GM19025 (cell line): ENCODE data around the gene TMEM108.
A peak's percentile ranks its signal among the peaks of the same experiment; 100 is the strongest.

Experiments used
- ATAC-seq: cut with Tn5 transposase; IDR thresholded peaks from one replicate; pipeline ENCODE4 v1.9.1; 2021; ENCODE audit warnings: mild to moderate bottlenecking, low read depth, moderate library complexity; ENCODE audit not compliant: unreplicated experiment

The TMEM108 gene

DNA sequence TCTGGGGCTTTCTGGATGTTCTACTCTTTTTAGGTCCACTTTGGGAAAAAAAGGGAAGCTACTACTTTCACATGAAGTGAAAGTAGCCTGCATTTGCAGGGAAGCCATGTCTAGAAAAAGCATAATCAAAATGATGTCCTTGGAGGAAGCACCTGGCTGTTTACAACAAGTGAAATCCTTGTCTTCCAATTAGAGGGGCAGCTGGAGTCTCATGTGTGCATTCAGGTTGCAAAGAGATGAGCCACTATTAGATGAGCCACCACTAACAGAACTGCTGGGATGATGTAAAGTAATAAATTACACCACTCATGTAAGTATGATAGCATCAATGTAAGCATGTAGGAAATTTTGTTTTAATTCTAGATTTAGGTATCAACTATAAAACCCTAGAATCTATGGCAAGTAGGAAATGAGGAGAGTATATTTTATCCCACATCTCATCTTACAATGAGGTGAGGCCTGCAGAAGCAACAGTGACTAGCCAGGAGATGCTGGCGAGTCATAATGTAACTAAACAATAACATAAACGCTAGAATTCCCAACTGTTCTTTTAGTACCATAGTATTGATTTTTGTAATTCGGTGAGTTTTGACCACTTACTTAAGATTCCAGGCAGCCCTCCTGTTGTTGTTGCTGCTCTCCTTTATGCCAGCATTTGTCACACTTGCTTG is 75.9 kb downstream of the TMEM108 start:
- no peak for ATAC-seq

DNA sequence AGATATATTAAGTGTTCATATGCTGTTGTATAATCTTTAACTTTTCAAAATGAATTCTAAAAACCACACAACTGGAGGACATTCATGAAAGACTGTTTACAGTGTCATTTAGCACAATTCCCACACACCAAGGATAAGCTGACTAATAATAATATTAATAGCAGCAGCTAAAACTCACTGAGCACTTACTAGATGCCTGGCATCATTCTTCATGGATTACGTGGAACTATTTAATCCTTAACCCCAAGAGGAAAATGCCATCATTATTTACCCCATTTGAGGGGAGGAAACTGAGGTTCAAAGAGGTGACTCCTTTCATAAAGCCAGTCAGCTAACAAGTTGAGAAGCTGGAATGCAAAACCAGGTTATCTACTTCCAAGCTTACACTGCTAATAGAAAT is 77.0 kb downstream of the TMEM108 start:
- no peak for ATAC-seq

GRCh38 chr3:133117342-133117741 is 79.2 kb downstream of the TMEM108 start:
- no peak for ATAC-seq

- ATAC-seq, result no peak
Observed at GRCh38 chr3:133119176-133119575, 81.0 kb downstream of the TMEM108 start.

DNA sequence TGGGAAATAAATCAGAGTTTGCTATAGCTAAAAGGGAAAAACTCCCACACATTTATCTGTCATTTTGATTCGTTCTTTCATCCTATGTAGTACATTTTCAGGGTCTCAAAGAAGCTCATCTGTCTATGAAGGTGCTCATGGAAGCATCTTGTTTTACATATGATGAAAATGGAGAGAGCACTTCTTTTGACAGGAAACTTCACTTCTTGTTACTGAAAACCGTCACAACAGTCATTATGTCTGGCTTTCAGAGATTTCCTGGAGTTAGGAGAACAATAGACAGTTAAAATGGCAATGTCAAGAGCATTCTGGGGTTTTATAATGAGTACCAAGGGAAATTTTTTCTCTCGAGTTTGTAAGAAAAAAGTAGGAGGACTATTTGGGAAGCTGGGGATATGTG is 83.3 kb downstream of the TMEM108 start:
- ATAC-seq, result no peak

DNA sequence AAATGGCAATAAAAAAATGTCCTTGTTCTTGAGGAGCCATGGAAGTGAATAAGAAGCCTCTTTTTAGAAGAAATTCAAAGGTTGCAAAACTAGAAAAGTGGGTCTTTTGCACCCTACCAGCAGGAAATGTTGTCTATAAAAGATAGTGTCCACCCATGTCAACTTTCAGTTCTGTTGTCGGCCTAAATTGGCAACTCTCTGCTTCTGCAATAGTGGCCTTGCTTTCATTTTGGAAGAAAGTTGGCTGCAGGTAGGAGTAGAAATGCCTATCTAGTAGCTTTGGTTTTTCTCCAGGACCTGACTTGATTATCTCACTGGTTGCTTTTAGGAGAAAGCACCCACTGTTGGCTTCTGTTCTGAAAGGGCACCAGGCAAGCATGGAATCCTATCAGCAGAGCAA is 85.4 kb downstream of the TMEM108 start:
- no peak for ATAC-seq

- ATAC-seq, result no peak
Observed at GRCh38 chr3:133124511-133124910, 86.3 kb downstream of the TMEM108 start.

GRCh38 chr3:133125171-133125570 is 87.0 kb downstream of the TMEM108 start:
- ATAC-seq, result no peak

- no peak for ATAC-seq
Observed at GRCh38 chr3:133125802-133126201, 87.6 kb downstream of the TMEM108 start.

GRCh38 chr3:133127381-133127780 is 89.2 kb downstream of the TMEM108 start:
- ATAC-seq, result no peak

DNA sequence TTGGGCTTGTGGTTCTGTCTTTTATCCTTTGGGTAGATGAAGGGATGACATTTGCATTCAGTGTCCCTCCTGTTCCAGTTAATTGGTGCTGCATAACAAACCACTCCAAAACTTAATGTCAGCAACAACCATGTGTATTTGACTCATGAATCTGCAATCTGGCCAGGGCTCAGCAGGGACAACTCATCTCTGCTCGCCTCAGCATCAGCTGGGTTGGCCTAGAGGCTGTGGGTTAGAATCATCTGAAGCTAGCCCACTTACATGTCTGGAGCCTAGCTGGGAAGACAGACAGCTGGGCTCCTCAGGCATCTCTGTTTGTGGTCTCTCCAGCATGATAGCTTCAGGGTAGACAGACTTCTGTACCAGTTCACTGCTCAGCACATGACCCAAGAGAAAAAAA is 92.0 kb downstream of the TMEM108 start:
- no peak for ATAC-seq

DNA sequence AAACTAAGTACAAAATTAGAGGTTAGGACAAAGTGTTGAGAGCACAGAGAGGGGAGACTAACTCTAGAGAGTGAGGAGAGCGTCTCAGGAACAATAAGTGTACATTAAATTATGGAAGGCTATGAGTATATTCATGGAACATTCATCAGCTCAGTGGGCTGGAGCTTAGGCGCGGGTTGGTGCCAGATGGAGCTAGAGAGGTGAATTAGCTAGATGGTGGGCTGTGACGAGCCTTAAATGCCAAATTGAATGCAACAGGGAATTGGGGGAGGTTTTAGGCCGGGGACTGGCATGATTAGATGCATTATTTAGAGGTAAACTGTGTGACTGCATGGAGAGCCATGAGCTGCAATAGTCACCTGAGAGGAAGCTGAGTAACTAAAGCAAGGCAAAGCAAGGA is 97.1 kb downstream of the TMEM108 start:
- ATAC-seq, result no peak

DNA sequence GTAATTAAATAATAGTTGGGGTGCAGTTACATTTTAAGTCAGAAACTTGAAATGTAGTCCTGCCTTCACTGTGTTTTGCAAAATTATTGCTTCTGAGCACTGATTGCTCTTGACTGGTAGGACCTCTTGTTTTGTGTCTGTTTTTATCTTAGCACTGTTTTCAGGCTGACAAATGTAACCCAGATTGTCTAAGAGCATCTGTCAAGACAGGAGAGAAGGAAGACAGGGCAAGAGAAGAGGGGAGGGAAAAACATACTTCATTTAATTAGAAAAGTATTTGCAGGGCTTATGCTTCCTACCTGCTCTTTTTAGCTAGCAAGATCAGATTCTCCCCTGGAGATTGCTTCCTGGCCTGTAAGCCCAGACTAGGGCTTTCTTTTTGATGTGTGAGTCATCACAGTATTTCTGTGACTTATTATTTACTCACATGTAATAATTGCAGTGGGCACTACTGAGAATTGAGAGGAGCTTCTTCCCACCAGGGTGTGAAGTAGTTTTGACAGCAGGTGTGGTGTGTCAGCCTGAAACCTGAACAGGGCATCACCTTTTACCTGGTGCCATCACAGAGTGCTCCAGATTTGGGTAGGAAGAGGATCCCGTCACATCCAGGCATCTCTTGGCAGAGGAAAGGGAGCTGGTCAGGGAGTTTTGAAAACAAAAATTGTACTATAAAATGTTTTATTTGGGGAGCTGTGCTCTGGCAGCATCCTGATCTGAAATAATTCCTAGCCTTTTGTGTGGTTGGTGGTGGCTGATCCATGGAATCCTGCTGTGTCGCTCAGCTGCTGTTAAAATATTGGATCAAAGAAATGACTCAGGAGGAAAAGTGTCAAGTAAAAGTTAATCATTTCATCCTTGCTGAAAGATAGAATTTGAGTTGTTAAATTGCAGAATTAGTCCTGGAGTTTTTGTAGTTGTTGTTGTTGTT is 98.2 kb downstream of the TMEM108 start:
- ATAC-seq, result no peak

- no peak for ATAC-seq
Observed at GRCh38 chr3:133137042-133137996, 99.1 kb downstream of the TMEM108 start.

- ATAC-seq, result peak; percentile 70
Observed at GRCh38 chr3:133138017-133138416, 99.8 kb downstream of the TMEM108 start.

DNA sequence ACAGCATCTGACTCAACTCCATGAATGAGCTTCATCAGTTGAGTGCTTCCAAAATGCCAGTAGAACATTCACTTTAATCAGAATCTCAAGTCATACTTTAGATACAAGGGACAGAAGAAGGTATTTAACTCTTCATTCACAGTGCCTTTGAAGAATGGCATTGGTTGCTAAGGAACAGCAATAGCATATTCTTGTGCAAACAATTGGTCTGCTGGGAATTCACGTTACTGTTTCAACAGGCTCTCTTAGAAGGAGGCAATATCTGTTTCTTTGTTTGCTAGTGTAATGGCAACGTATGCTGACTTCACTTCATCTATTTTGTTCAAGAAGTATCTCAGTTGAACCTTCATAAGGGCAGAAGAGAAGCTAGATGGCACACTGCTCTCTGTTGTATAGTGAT is 113.9 kb downstream of the TMEM108 start:
- ATAC-seq, result no peak

DNA sequence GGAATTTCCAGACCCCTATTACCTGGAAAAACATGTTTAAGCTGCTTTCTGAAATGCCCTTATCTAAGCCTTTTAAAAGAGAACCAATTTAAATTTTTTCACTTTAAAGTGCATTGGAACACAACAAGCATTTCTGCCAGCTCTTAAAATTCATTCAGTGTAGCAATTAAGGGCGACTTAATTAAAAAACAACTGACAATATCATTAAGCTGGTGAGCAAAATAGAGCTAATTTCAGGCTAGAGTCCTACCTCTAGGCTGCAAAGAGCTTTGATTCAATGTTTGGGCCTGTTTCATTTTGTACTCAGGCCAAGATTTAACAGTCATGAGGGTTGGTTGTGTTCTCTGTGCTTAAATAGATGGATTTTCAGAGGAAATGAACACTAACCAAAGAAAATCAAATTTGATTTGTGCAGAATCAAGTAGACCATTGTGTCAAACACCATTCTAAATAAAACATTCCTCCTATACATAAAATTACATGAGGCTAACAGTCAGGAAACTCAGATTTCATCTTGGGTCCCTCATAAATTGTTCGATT is 114.6 kb downstream of the TMEM108 start:
- ATAC-seq, result no peak

DNA sequence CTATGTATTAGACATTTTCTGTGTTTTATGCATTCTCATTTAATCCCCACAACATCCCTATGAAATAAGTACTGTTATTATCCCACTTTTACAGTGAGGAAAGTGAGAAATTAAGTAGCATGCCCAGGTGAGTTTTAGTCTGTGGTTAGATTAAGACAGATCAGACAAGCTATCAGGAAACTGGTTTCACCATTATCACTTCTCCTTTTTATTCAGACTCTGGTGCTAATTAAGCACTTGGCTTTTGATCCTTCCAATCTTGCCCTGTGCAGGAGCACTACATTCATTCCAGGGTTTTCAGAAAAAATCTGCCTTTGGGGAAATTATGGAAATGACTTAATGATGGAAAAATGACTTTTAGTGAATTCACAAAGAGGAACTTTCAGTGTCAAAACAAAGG is 115.2 kb downstream of the TMEM108 start:
- no peak for ATAC-seq

DNA sequence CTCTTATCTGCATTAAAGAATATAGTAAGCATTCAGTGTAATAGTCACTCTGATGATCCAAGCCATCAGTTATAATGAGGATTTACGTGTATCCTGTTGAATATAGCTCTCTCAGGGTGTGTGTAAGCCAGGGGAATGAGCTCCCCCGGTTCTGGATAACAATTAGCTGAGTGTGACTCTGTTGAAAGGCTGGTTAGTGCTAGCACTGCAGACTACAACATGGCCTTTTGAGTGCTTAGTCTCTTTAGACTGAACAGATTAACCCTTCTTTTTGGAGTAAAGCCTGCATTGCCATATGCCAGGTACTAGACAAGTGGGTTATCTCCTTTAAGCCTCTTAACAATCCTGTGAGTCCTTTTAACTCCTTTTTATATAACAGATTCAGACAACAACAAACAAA is 119.5 kb downstream of the TMEM108 start:
- no peak for ATAC-seq

DNA sequence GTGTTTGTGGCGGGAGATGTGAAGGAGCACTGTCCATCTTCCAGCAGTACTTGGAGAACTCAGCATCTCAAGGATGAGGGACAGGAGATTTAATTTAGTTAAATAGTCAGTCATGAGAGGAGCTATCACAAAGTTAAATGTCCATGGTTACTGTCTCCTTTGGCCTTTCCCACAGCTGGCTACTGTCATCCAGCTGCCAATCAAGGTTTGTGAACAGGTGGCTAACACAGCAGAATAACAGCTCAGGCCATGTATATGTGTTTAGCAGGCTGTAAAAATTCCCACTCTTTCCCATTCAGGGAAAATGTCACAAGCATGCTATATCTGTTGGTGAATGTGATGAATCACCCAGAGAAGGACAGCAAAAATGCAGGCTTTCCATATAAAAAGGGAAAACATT is 120.5 kb downstream of the TMEM108 start:
- ATAC-seq, result no peak
